ENCODE data around the gene AGBL1. TPM values are rescaled to one million over a fixed set of nuclear protein-coding genes. Genes with fewer than 3 reads are reported as not detected.

The AGBL1 gene
- total and polyA plus RNA-seq, 2 donors (not counting 1 experiment from before 2014, with no cell fraction given) = not detected

DNA sequence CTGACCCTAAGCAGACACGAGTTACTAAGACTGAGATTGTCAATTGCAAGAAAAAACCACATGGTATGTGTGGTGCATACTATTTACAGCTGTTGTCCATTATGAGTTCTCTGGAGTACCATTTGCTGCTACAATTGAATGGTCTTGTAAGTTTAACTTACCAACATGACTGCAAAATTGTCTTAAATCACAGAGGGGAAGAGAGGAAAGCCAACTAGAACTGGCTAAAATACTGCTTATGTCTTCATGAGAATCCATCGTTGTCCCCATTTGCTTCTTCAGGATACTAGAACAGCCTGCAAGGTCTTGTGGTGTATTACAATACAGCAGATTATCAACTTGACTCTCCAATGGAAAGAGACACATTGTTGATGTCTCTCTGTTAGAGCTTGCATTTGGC, 313.2 kb downstream of the AGBL1 start:
- Histone ChIP-seq H3K79me2 (ENCODE audit: control insufficient read depth, insufficient read depth, low read length) (no peaks in the 10 kb centered on the region), H3K36me3 (replicated peaks in 1 of 2; ENCODE audit: control extremely low read depth in 1 of 2, control insufficient read depth in 1 of 2, extremely low read depth in 1 of 2, insufficient read depth in 2 of 2, low read length in 1 of 2) (no peaks in the 10 kb centered on the region), H3K4me1 (ENCODE audit: control insufficient read depth in 2 of 2, insufficient read depth in 2 of 2, low read length in 2 of 2) (no peaks in the 10 kb centered on the region), H3K4me3 (ENCODE audit: control extremely low read depth in 1 of 5, extremely low read depth in 1 of 5, insufficient read depth in 1 of 5, low read depth in 2 of 5, low read length in 4 of 5) (no peak overlapping the region), H3K27me3 (replicated peaks in 1 of 4; ENCODE audit: control extremely low read depth in 1 of 4, control insufficient read depth in 3 of 4, insufficient read depth in 4 of 4, low read length in 3 of 4) (no peaks in the 10 kb centered on the region), H3K9ac (ENCODE audit: low read length) (no peak overlapping the region), H3K4me2 (replicated peaks; ENCODE audit: low read depth, low read length, poor library complexity, severe bottlenecking) (no peak overlapping the region), H2AFZ (ENCODE audit: insufficient read depth, low read depth, low read length, poor library complexity, severe bottlenecking) (no peak overlapping the region), H4K20me1 (ENCODE audit: control insufficient read depth, insufficient read depth, low read length, poor library complexity, severe bottlenecking) (no peaks in the 10 kb centered on the region), H3K27ac (ENCODE audit: low read length in 2 of 2) (no peak overlapping the region), H3K9me3 (ENCODE audit: control extremely low read depth in 1 of 3, control insufficient read depth in 2 of 3, insufficient read depth in 1 of 3, low read length in 2 of 3) (no peaks in the 10 kb centered on the region)
- TF ChIP-seq, protein P1, sequence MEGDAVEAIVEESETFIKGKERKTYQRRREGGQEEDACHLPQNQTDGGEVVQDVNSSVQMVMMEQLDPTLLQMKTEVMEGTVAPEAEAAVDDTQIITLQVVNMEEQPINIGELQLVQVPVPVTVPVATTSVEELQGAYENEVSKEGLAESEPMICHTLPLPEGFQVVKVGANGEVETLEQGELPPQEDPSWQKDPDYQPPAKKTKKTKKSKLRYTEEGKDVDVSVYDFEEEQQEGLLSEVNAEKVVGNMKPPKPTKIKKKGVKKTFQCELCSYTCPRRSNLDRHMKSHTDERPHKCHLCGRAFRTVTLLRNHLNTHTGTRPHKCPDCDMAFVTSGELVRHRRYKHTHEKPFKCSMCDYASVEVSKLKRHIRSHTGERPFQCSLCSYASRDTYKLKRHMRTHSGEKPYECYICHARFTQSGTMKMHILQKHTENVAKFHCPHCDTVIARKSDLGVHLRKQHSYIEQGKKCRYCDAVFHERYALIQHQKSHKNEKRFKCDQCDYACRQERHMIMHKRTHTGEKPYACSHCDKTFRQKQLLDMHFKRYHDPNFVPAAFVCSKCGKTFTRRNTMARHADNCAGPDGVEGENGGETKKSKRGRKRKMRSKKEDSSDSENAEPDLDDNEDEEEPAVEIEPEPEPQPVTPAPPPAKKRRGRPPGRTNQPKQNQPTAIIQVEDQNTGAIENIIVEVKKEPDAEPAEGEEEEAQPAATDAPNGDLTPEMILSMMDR (IDR thresholded peaks at IDR 0.05) = no peak
- POLR2A ChIA-PET = no interaction called here
- ATAC-seq (ENCODE audit: low read depth) (no peak), DNase-seq (no peak)
- H3K27ac Mint-ChIP-seq = no peak overlapping the region
- H3K4me1 Mint-ChIP-seq = no peaks in the 10 kb centered on the region
- H3K27me3 Mint-ChIP-seq = no peaks in the 10 kb centered on the region
- no CpG with 5 or more reads among the region's 2 CpGs for WGBS (ENCODE audit: insufficient coverage)
- intact Hi-C loops (cut with micrococcal nuclease) = no loop called here
- H3K4me3 Mint-ChIP-seq = no peak overlapping the region
- H3K9me3 Mint-ChIP-seq (ENCODE audit: insufficient read depth) = no peaks in the 10 kb centered on the region
- CTCF ChIA-PET = no interaction called here

DNA sequence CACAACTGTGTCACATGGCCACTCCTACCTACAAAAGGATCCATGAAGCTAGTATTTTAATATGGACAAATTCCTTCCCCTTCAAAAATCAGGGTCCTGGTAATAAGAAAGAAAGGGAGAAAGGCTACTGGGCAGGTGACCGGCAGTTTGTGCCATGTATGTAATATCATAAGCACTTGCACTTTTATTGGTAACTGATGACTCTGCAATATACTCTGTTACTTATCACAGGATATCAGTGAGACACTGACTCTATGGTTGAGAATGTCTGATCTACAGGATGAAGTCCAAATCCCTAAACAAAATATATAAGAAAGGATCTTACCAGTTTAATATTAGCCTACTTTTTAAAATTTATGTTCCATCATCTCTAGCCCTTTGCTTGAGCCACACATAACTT, 315.2 kb downstream of the AGBL1 start:
- Histone ChIP-seq H3K27ac (ENCODE audit: low read length in 2 of 2) (no peak overlapping the region), H3K36me3 (replicated peaks in 1 of 2; ENCODE audit: control extremely low read depth in 1 of 2, control insufficient read depth in 1 of 2, extremely low read depth in 1 of 2, insufficient read depth in 2 of 2, low read length in 1 of 2) (no peaks in the 10 kb centered on the region), H3K9ac (ENCODE audit: low read length) (no peak overlapping the region), H3K4me2 (replicated peaks; ENCODE audit: low read depth, low read length, poor library complexity, severe bottlenecking) (no peak overlapping the region), H2AFZ (ENCODE audit: insufficient read depth, low read depth, low read length, poor library complexity, severe bottlenecking) (no peak overlapping the region), H3K4me3 (ENCODE audit: control extremely low read depth in 1 of 5, extremely low read depth in 1 of 5, insufficient read depth in 1 of 5, low read depth in 2 of 5, low read length in 4 of 5) (no peak overlapping the region), H3K4me1 (ENCODE audit: control insufficient read depth in 2 of 2, insufficient read depth in 2 of 2, low read length in 2 of 2) (no peaks in the 10 kb centered on the region), H3K9me3 (ENCODE audit: control extremely low read depth in 1 of 3, control insufficient read depth in 2 of 3, insufficient read depth in 1 of 3, low read length in 2 of 3) (no peaks in the 10 kb centered on the region), H4K20me1 (ENCODE audit: control insufficient read depth, insufficient read depth, low read length, poor library complexity, severe bottlenecking) (no peaks in the 10 kb centered on the region), H3K27me3 (replicated peaks in 1 of 4; ENCODE audit: control extremely low read depth in 1 of 4, control insufficient read depth in 3 of 4, insufficient read depth in 4 of 4, low read length in 3 of 4) (no peaks in the 10 kb centered on the region), H3K79me2 (ENCODE audit: control insufficient read depth, insufficient read depth, low read length) (no peaks in the 10 kb centered on the region)
- DNase-seq (no peak), ATAC-seq (ENCODE audit: low read depth) (no peak)
- TF ChIP-seq, protein P1 (IDR thresholded peaks at IDR 0.05) = no peak
- TF ChIP-seq EZH2 (IDR thresholded peaks at IDR 0.05; ENCODE audit: borderline replicate concordance, insufficient read depth, low read depth, low read length, poor library complexity, severe bottlenecking) = no peak
- Mint-ChIP-seq H3K27ac (no peak overlapping the region), H3K4me1 (no peaks in the 10 kb centered on the region), H3K4me3 (no peak overlapping the region), H3K9me3 (ENCODE audit: insufficient read depth) (no peaks in the 10 kb centered on the region), H3K27me3 (no peaks in the 10 kb centered on the region)
- ChIA-PET CTCF (no interaction called here), POLR2A (no interaction called here)
- WGBS (ENCODE audit: insufficient coverage) = no CpG with 5 or more reads among the region's 1 CpG
- intact Hi-C loops (cut with micrococcal nuclease) = no loop called here

Measured in B cell (primary cell).